MM.1S (cell line): ENCODE results near the gene VPS52.

Source experiments
- DNase-seq: peaks from one replicate; pipeline ENCODE4 v3.0.0-alpha.2; 2015
- H2AFZ ChIP-seq: fragments of 300-600 bp; sonication (generic); 2 replicates; pipeline ENCODE4 v1.6.0; 2016; ENCODE audit warnings: antibody characterized with exemption, low read length
- H3F3A ChIP-seq: fragments of 300-600 bp; sonication (generic); 2 replicates; pipeline ENCODE4 v1.6.1; 2016; ENCODE audit warnings: mild to moderate bottlenecking, antibody characterized with exemption, low read length, moderate library complexity, mixed read lengths; ENCODE audit not compliant: insufficient read depth
- H3K27ac ChIP-seq: fragments of 300-600 bp; sonication (generic); 2 replicates; pipeline ENCODE4 v1.5.1; 2016; ENCODE audit warnings: mild to moderate bottlenecking, low read length
- H3K27me3 ChIP-seq: fragments of 300-600 bp; sonication (generic); replicated peaks from 2 replicates; pipeline ENCODE4 v1.6.0; 2016; ENCODE audit warnings: low read length; ENCODE audit not compliant: insufficient read depth
- H3K36me3 ChIP-seq: fragments of 300-600 bp; sonication (generic); replicated peaks from 2 replicates; pipeline ENCODE4 v1.6.1; 2016; ENCODE audit warnings: mild to moderate bottlenecking, low read length, mixed read lengths; ENCODE audit not compliant: insufficient read depth
- H3K4me1 ChIP-seq: fragments of 300-600 bp; sonication (generic); 2 replicates; pipeline ENCODE4 v1.6.1; 2016; ENCODE audit warnings: low read length, mixed read lengths
- H3K4me2 ChIP-seq: fragments of 300-600 bp; sonication (generic); 2 replicates; pipeline ENCODE4 v1.6.0; 2016; ENCODE audit warnings: low read depth, low read length
- H3K4me3 ChIP-seq: fragments of 300-600 bp; sonication (generic); 2 replicates; pipeline ENCODE4 v1.5.1; 2016; ENCODE audit warnings: low read length, mixed read lengths
- H3K79me2 ChIP-seq: fragments of 300-600 bp; sonication (generic); 2 replicates; pipeline ENCODE4 v1.6.1; 2016; ENCODE audit warnings: mixed run types, low read length, mixed read lengths
- H3K9ac ChIP-seq: fragments of 300-600 bp; sonication (generic); 2 replicates; pipeline ENCODE4 v1.6.1; 2016; ENCODE audit warnings: low read length, mixed read lengths
- H3K9me2 ChIP-seq: fragments of 300-600 bp; sonication (generic); replicated peaks from 2 replicates; pipeline ENCODE4 v1.6.1; 2016; ENCODE audit warnings: mild to moderate bottlenecking, low read length, mixed read lengths; ENCODE audit not compliant: insufficient read depth
- H3K9me3 ChIP-seq: fragments of 300-600 bp; sonication (generic); replicated peaks from 2 replicates; pipeline ENCODE4 v1.6.1; 2016; ENCODE audit warnings: mild to moderate bottlenecking, low read length, mixed read lengths; ENCODE audit not compliant: insufficient read depth
- H4K20me1 ChIP-seq: fragments of 300-600 bp; sonication (generic); 2 replicates; pipeline ENCODE4 v1.6.1; 2016; ENCODE audit warnings: mild to moderate bottlenecking, low read length, moderate library complexity, mixed read lengths; ENCODE audit not compliant: insufficient read depth
- EZH2 ChIP-seq: fragments of 300-600 bp; sonication (generic); optimal IDR thresholded peaks from 2 replicates; pipeline ENCODE3; 2017; ENCODE audit warnings: low read depth, mild to moderate bottlenecking, antibody characterized with exemption, low read length, mixed read lengths
- EZH2phosphoT487 ChIP-seq: fragments of 300-600 bp; sonication (generic); IDR thresholded peaks from 2 replicates; pipeline ENCODE4 v1.6.1; 2018; ENCODE audit warnings: antibody characterized with exemption, low read length
- TF ChIP-seq, protein P1 (sequence below): fragments of 300-600 bp; sonication (generic); IDR thresholded peaks from 2 replicates; pipeline ENCODE4 v1.5.1; 2016; ENCODE audit warnings: antibody characterized with exemption, low read length, mixed read lengths

VPS52 gene

DNA sequence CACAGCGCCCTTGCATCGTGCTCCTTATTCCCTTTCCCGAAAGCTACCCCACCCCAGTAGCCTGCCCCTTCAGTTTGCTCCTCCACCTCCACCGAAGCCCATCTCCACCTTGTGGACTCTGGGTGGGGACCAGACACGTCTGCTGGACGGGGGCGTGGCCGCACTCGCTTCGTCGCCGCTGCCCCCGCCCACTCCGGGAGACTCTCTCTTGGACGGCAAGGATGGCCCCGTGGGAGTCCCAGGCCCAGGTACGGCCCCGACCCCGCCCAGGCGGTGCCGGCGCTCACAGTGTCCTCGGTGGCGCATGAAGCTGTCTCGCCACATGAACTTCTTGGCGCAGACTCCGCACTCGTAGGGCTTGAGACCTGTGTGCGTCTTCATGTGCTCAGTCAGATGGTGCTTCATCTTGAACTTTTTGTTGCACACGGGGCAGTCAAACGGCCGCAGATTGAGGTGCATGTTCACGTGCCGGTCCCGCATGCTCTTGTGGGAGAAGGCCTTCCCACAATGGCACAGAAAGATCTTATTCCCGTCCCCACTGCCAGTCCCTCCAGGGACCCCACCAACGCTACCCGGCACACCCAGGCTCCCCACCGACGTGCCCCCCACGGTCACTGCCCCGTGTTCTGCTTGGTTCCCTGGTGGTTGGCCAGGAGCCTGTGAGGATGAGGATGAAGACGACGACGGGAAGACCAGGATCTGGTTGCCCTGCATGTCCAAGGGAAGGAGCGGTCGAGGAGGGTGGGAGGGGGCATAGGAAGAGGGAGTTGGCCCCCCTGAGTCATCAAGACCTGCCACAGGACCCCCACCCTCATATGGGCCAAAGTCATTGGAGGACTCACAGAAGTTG lies 43.5 kb upstream of the VPS52 start:
- TF ChIP-seq EZH2phosphoT487 (no peak), EZH2 (no peak)
- TF ChIP-seq, protein P1, sequence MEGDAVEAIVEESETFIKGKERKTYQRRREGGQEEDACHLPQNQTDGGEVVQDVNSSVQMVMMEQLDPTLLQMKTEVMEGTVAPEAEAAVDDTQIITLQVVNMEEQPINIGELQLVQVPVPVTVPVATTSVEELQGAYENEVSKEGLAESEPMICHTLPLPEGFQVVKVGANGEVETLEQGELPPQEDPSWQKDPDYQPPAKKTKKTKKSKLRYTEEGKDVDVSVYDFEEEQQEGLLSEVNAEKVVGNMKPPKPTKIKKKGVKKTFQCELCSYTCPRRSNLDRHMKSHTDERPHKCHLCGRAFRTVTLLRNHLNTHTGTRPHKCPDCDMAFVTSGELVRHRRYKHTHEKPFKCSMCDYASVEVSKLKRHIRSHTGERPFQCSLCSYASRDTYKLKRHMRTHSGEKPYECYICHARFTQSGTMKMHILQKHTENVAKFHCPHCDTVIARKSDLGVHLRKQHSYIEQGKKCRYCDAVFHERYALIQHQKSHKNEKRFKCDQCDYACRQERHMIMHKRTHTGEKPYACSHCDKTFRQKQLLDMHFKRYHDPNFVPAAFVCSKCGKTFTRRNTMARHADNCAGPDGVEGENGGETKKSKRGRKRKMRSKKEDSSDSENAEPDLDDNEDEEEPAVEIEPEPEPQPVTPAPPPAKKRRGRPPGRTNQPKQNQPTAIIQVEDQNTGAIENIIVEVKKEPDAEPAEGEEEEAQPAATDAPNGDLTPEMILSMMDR = no peak
- Histone ChIP-seq H3K4me3 (peak overlapping the region; percentile 94), H3K9me2 (no peaks in the 10 kb centered on the region), H4K20me1 (0 out of 2 replicates have a peak, but pooled peaks cover 7% of the 10 kb centered on the region), H3K27me3 (no peaks in the 10 kb centered on the region), H3K9me3 (no peaks in the 10 kb centered on the region), H3K79me2 (peaks cover 81% of the 10 kb centered on the region), H3K9ac (peak overlapping the region; percentile 90), H3F3A (peaks cover 47% of the 10 kb centered on the region), H3K36me3 (peaks cover 3% of the 10 kb centered on the region; the same call in 1 of the 2 replicates), H3K4me2 (peak overlapping the region; percentile 80), H3K27ac (peak overlapping the region; percentile 99; the same call in 1 of the 2 replicates), H3K4me1 (peaks cover 40% of the 10 kb centered on the region), H2AFZ (no peak overlapping the region)
- no peak for DNase-seq

DNA sequence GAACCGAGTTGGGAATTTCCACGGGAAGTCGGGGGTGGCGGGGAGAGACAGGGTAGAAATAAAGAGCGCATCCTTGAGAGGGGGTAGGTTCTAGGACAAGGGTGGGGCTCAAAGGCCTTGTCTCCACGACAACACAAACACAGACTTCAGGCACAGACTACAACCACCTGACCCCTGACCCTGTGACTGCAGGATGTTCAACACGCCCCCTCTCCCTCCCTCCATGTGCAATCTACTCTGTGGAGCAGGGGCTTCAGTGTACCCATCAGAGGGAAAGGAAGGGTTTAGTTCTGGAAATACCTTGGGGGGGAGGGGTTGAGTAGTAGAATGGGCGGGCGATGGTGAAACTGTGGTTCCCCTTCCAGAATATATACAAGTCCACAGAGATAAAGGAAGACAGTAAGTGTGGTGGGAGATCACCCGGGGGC lies 42.9 kb upstream of the VPS52 start:
- peak; percentile 56 for DNase-seq
- peaks cover 34% of the 10 kb centered on the region for H3K4me1 ChIP-seq
- H3K36me3 ChIP-seq = no peaks in the 10 kb centered on the region; the same call in 1 of the 2 replicates
- peak overlapping the region; percentile 80 for H3K4me2 ChIP-seq
- no peak for TF ChIP-seq EZH2
- TF ChIP-seq EZH2phosphoT487 = no peak
- TF ChIP-seq, protein P1 = no peak
- peaks cover 81% of the 10 kb centered on the region for H3K79me2 ChIP-seq
- peaks cover 44% of the 10 kb centered on the region for H3F3A ChIP-seq
- peak overlapping the region; percentile 99 for H3K27ac ChIP-seq
- H3K27me3 ChIP-seq = no peaks in the 10 kb centered on the region
- H3K9me3 ChIP-seq = no peaks in the 10 kb centered on the region
- H3K9me2 ChIP-seq = no peaks in the 10 kb centered on the region
- 0 out of 2 replicates have a peak, but pooled peaks cover 7% of the 10 kb centered on the region for H4K20me1 ChIP-seq
- peak overlapping the region; percentile 36 for H2AFZ ChIP-seq
- H3K4me3 ChIP-seq = peak overlapping the region; percentile 94
- H3K9ac ChIP-seq = peak overlapping the region; percentile 90

DNA sequence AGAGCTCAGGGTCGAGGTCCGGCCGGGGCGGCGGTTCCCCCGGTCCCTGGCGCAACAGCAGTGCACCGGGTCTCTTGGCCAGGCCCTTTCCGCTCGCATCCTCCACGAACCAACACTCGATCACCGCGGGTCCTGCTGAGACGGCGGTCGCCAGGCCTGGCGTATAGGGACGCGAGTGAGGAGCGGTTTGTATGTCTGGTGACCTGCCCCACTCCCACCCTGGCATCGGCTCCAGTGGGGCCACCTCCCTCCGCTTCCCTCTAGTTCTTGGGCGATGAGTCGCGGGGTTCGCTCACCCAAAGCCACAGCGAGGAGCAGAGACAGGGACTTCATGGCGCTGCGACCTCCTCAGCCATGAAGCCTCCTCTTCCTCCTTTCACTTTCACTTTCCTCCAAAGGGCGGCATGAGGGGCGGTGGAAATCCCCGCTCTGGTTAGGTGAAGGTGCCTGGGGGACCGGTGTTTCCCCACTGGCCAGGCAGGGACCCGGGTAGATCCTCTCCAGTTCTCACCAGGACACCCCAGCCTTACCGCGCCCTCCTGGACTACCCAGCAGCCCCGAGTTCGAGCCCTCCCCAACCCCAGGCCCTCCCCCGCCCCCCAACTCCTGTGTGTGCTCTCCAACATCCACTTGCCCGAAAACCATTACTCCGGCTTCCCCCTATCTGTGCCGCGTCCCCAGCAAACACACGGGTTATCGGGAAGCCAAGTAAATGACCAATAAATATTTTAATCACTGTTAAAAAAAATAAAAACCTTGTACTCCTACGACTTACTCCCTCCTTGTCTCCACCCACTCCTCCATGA lies 42.2 kb upstream of the VPS52 start, which contains the start of gene TAPBP:
TAPBP (minus strand) TSS at position 370 of the 806 bp plus-strand sequence; CDS start at position 333, 37 bp downstream.
- Histone ChIP-seq H3K9me3 (no peaks in the 10 kb centered on the region), H3K27me3 (no peaks in the 10 kb centered on the region), H4K20me1 (0 out of 2 replicates have a peak, but pooled peaks cover 7% of the 10 kb centered on the region), H3K79me2 (peaks cover 81% of the 10 kb centered on the region), H3K4me2 (peak within 1 kb of the TSS; percentile 80), H3K27ac (peak within 1 kb of the TSS; percentile 99), H3K36me3 (no peaks in the 10 kb centered on the region; the same call in 1 of the 2 replicates), H3F3A (peaks cover 44% of the 10 kb centered on the region), H3K4me3 (peak within 1 kb of the TSS; percentile 94), H3K9me2 (no peaks in the 10 kb centered on the region), H2AFZ (peak within 1 kb of the TSS; percentile 75), H3K9ac (peak within 1 kb of the TSS; percentile 90), H3K4me1 (peaks cover 28% of the 10 kb centered on the region)
- DNase-seq = peak; percentile 87
- no peak for TF ChIP-seq EZH2
- TF ChIP-seq, protein P1 = no peak
- no peak for TF ChIP-seq EZH2phosphoT487
